ENCODE data around the gene ALLC.
"Not testable (repeated sequence)": the region's sequence is repeated elsewhere in the genome, so short reads cannot be mapped to it uniquely, and the experiment has no call there.

The ALLC gene

GRCh38 chr2:3657881-3658280, at the start of gene ALLC:
Gene ALLC (plus strand): TSS chr2:3658200. CDS start chr2:3671158, 12,958 bp downstream.
- TF ChIP-seq CTCF (IDR thresholded peaks at IDR 0.05; ENCODE audit: low read depth, low read length) = no peak
- no peak for DNase-seq (ENCODE audit: extremely low read depth, low read depth)

DNA sequence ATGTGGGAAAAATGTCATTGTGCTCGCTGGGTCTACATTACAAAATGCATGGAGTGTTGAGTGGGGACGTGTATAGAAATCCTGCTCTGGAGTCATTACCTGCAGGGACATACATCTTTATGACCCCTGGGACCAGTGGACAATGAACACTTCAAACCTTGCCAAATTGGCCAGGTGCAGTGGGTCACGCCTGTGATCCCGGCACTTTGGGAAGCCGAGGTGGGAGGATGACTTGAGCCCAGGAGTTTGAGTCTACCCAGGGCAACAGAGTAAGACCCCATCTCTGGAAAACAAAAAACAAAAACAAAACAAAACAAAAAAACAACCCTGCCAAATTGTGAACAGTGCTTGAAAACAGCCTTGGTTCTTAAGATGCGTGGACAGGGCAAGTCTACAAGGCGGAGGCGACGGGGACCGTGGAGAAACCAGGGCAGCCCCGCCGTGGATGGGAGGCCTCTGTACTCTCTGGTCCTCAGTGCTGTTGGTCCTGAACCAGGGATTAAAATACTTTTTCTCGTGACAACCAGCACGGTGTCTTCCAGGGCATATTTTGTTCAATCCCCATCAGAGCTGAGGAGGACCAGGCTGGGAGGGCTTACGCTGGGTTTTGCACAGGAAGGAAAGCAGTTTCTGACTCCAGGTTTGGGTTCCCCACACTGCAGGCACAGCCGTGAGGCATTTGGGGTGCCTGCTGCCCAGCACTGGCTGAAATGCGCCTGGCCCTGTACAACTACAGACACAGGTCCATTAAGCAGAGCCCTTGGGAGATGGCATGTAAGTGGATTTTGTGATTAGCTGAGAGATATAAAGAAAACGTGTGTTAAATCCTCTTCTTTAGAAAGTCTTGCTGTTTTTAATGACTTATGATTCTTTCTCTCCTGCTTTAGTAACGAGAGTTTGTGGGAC, 49.4 kb upstream of the ALLC start:
- TF ChIP-seq CTCF (IDR thresholded peaks at IDR 0.05; ENCODE audit: low read depth, low read length) = no peak
- no peak for DNase-seq (ENCODE audit: extremely low read depth, low read depth)

DNA sequence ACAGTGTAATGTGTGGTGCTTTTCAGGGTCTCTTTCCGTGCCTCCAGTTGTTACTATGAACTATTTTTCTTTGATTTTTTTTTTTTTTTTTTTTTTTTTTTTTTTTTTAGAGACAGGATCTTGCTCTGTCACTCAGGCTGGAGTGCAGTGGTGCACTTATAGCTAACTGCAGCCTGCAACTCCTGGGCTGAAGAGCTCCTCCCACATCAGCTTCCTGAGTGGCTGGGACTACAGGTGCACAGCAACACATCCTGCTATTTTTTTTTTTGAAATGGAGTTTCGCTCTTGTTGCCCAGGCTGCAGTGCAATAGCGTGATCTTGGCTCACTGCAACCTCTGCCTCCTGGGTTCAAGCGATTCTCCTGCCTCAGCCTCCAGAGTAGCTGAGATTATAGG, 48.7 kb upstream of the ALLC start:
- not testable (repeated sequence) for DNase-seq (ENCODE audit: extremely low read depth, low read depth)

GRCh38 chr2:3610415-3610814, 47.6 kb upstream of the ALLC start:
- TF ChIP-seq CTCF (IDR thresholded peaks at IDR 0.05; ENCODE audit: low read depth, low read length) = no peak
- DNase-seq (ENCODE audit: extremely low read depth, low read depth) = no peak

GRCh38 chr2:3610881-3611505, 47.0 kb upstream of the ALLC start:
- no peak for TF ChIP-seq CTCF (IDR thresholded peaks at IDR 0.05; ENCODE audit: low read depth, low read length)
- no peak for DNase-seq (ENCODE audit: extremely low read depth, low read depth)

- no peak for TF ChIP-seq CTCF (IDR thresholded peaks at IDR 0.05; ENCODE audit: low read depth, low read length)
- DNase-seq (ENCODE audit: extremely low read depth, low read depth) = no peak
These were observed 46.4 kb upstream of the ALLC start for GRCh38 chr2:3611589-3611988.

DNA sequence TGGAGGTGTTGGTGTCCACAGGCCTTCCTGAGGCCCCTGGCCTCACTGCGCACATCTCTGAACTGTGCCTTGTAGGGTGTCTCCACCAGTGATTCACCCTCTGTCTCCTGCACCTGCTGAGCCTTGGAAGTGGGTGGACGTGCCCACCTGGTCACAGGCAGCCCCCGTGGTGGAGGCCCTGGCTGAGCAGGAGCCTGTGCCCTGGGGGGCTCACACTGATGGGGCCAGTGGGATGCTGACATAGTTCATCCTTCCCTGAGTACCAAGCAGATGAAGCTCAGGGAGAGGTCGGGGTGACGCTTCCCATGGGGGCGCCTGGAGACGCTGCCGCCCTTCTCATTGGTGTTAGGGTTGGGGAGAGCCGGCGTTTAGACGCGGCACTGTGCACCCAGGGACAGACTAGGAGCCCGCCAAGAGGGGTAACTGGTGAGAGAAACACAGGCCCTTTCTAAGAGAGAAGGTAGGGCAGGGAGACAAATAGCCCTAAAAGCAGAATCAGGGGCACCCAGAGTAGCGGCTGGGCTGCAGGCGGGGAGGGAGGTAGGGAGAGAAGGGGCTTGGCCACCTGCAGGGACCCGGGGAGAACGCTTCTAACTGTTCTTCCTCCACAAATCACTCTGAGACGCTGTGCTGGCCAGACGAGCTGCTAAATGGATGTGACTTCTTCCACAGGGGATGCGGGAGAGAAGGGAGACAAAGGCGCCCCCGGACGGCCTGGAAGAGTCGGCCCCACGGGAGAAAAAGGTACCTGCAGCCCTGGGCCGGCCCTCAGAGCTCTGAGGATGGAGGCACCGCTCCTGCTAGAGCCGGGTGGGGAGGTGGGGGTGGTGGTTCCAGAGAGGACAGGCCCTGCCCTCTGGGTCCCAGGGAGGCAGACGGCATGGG, 45.1 kb upstream of the ALLC start:
- DNase-seq (ENCODE audit: extremely low read depth, low read depth) = no peak
- no peak for TF ChIP-seq CTCF (IDR thresholded peaks at IDR 0.05; ENCODE audit: low read depth, low read length)
